ENCODE measurements around the gene CD36.

DNA sequence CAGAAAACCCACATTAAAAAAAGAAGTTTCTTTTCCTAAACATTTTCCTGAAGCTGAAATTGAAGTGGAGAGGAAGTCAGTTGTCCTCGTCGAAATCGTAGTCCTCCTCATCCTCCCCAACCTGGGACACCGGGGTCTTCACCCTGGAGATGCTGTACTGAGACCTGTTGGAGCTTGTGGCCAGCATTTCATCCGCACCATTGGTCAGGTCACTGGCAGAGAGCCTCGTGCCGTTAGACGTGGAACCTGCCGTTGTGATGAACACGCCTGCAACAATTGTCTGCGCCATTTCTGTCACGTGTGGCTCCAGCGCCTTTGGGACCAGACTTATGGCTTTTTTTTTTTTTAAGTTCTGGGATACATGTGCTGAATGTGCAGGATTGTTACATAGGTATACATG, 23.8 kb downstream of the CD36 start:
- TF ChIP-seq, protein P1, sequence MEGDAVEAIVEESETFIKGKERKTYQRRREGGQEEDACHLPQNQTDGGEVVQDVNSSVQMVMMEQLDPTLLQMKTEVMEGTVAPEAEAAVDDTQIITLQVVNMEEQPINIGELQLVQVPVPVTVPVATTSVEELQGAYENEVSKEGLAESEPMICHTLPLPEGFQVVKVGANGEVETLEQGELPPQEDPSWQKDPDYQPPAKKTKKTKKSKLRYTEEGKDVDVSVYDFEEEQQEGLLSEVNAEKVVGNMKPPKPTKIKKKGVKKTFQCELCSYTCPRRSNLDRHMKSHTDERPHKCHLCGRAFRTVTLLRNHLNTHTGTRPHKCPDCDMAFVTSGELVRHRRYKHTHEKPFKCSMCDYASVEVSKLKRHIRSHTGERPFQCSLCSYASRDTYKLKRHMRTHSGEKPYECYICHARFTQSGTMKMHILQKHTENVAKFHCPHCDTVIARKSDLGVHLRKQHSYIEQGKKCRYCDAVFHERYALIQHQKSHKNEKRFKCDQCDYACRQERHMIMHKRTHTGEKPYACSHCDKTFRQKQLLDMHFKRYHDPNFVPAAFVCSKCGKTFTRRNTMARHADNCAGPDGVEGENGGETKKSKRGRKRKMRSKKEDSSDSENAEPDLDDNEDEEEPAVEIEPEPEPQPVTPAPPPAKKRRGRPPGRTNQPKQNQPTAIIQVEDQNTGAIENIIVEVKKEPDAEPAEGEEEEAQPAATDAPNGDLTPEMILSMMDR (conservative IDR thresholded peaks at IDR 0.05; ENCODE audit: low read depth, low read length): no peak
- no peak for TF ChIP-seq EZH2 (IDR thresholded peaks at IDR 0.05; ENCODE audit: borderline replicate concordance, low read depth, low read length, poor library complexity, severe bottlenecking)
